ENCODE data around the gene DPH6. TPM values are rescaled to one million over a fixed set of nuclear protein-coding genes. Genes with fewer than 3 reads are reported as not detected.

The DPH6 gene
- total RNA-seq, 1 experiment from 2014 or later: 31.7 TPM

DNA sequence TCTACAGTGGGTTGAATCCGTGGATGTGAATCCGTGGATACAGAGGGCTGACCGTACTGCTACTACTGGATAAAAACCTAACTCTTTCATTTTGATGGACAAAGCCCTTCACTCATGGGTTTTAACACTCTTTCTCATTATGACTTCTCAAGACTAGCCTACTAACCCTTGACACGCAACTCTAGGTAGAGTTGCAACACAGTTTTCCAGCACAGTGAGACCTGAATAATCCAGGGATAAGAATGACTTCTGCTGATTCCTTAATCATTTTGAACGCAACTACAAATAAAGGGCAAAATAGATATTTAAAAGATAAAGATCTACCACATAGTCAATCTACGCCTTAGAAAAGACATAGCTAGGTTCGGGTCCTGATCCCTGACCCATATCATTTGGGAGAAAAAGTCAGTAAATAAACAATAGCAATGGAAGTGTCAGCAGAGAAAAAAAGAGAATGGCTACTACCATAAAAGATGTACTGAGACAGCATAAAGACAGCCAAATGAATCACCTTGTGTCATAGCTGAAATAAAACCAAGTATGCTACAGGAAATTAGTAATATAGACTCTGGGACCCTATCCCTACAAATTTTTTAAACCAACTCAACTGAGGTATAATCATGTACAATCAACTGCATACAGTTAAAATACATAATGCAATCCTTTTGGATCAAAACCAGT lies 87.6 kb downstream of the DPH6 start:
- POLR2A ChIA-PET: no interaction called here
- no peak for DNase-seq (ENCODE audit: low spot score)
- TF ChIP-seq, protein P1, sequence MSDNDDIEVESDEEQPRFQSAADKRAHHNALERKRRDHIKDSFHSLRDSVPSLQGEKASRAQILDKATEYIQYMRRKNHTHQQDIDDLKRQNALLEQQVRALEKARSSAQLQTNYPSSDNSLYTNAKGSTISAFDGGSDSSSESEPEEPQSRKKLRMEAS (CRISPR knock-in tag; IDR thresholded peaks at IDR 0.05): no peak
- TF ChIP-seq, protein P2, sequence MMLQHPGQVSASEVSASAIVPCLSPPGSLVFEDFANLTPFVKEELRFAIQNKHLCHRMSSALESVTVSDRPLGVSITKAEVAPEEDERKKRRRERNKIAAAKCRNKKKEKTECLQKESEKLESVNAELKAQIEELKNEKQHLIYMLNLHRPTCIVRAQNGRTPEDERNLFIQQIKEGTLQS (CRISPR knock-in tag; conservative IDR thresholded peaks at IDR 0.05): no peak
- TF ChIP-seq IRF2 (CRISPR knock-in tag; IDR thresholded peaks at IDR 0.05; ENCODE audit: borderline replicate concordance, low read depth): no peak
- TF ChIP-seq ETV6 (CRISPR knock-in tag; IDR thresholded peaks at IDR 0.05): no peak
- TF ChIP-seq, protein P3, sequence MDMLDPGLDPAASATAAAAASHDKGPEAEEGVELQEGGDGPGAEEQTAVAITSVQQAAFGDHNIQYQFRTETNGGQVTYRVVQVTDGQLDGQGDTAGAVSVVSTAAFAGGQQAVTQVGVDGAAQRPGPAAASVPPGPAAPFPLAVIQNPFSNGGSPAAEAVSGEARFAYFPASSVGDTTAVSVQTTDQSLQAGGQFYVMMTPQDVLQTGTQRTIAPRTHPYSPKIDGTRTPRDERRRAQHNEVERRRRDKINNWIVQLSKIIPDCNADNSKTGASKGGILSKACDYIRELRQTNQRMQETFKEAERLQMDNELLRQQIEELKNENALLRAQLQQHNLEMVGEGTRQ (CRISPR knock-in tag; IDR thresholded peaks at IDR 0.05): no peak
- no peak for TF ChIP-seq ATF1 (CRISPR knock-in tag; IDR thresholded peaks at IDR 0.05)
- H3K27me3 Mint-ChIP-seq (ENCODE audit: low read depth): no peaks in the 10 kb centered on the region
- no peak for ATAC-seq
- no peaks in the 10 kb centered on the region for H3K36me3 Mint-ChIP-seq
- CTCF ChIA-PET: interaction anchor here (3.6 kb wide), 1 partner anchor 14 kb away, joined by 13 read pairs; no protein-coding TSS in a partner anchor
- H3K4me3 Mint-ChIP-seq: no peak overlapping the region
- H3K27ac Mint-ChIP-seq: no peak overlapping the region; the same call in 1 of the 2 replicates
- H3K9me3 Mint-ChIP-seq: no peaks in the 10 kb centered on the region
- H3K4me1 Mint-ChIP-seq: no peaks in the 10 kb centered on the region

DNA sequence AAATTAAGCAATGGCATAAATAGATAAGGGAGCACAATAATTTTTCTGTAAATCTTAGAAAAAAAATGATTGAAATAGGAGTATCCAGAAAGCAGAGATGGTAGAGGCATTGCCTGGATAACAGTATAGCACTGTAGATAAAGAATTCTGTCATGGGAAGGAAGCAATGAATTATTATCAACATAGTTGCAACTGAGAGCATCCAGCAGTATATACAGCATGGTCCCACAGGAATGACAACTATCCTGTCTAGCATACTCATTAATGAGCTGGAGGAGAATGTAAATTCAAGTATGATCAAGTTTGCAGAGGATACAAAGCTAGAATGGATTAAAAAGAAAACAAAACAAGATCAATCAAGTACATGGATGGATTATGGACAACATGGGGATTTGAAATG lies 90.8 kb downstream of the DPH6 start:
- Mint-ChIP-seq H3K4me3 (no peak overlapping the region), H3K27me3 (ENCODE audit: low read depth) (no peaks in the 10 kb centered on the region), H3K9me3 (no peaks in the 10 kb centered on the region), H3K27ac (no peak overlapping the region), H3K36me3 (no peaks in the 10 kb centered on the region), H3K4me1 (no peaks in the 10 kb centered on the region; the same call in 1 of the 2 replicates)
- ChIA-PET CTCF (no interaction called here), POLR2A (no interaction called here)
- DNase-seq (ENCODE audit: low spot score) (no peak), ATAC-seq (no peak)
- TF ChIP-seq MYBL2 (CRISPR knock-in tag; IDR thresholded peaks at IDR 0.05): no peak
- TF ChIP-seq, protein P4, sequence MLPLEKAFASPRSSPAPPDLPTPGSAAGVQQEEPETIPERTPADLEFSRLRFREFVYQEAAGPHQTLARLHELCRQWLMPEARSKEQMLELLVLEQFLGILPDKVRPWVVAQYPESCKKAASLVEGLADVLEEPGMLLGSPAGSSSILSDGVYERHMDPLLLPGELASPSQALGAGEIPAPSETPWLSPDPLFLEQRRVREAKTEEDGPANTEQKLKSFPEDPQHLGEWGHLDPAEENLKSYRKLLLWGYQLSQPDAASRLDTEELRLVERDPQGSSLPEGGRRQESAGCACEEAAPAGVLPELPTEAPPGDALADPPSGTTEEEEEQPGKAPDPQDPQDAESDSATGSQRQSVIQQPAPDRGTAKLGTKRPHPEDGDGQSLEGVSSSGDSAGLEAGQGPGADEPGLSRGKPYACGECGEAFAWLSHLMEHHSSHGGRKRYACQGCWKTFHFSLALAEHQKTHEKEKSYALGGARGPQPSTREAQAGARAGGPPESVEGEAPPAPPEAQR (CRISPR knock-in tag; IDR thresholded peaks at IDR 0.05): no peak
- TF ChIP-seq, protein P1 (CRISPR knock-in tag; IDR thresholded peaks at IDR 0.05): no peak
- no peak for TF ChIP-seq FOXP1 (CRISPR knock-in tag; IDR thresholded peaks at IDR 0.05; ENCODE audit: borderline replicate concordance)
- TF ChIP-seq SMAD3 (CRISPR knock-in tag; IDR thresholded peaks at IDR 0.05; ENCODE audit: borderline replicate concordance): no peak
- no peak for TF ChIP-seq HMGA2 (CRISPR knock-in tag; IDR thresholded peaks at IDR 0.05)
- TF ChIP-seq ZNF416 (CRISPR knock-in tag; IDR thresholded peaks at IDR 0.05): no peak
- no peak for TF ChIP-seq TEAD1 (CRISPR knock-in tag; IDR thresholded peaks at IDR 0.05)
- TF ChIP-seq, protein P5, sequence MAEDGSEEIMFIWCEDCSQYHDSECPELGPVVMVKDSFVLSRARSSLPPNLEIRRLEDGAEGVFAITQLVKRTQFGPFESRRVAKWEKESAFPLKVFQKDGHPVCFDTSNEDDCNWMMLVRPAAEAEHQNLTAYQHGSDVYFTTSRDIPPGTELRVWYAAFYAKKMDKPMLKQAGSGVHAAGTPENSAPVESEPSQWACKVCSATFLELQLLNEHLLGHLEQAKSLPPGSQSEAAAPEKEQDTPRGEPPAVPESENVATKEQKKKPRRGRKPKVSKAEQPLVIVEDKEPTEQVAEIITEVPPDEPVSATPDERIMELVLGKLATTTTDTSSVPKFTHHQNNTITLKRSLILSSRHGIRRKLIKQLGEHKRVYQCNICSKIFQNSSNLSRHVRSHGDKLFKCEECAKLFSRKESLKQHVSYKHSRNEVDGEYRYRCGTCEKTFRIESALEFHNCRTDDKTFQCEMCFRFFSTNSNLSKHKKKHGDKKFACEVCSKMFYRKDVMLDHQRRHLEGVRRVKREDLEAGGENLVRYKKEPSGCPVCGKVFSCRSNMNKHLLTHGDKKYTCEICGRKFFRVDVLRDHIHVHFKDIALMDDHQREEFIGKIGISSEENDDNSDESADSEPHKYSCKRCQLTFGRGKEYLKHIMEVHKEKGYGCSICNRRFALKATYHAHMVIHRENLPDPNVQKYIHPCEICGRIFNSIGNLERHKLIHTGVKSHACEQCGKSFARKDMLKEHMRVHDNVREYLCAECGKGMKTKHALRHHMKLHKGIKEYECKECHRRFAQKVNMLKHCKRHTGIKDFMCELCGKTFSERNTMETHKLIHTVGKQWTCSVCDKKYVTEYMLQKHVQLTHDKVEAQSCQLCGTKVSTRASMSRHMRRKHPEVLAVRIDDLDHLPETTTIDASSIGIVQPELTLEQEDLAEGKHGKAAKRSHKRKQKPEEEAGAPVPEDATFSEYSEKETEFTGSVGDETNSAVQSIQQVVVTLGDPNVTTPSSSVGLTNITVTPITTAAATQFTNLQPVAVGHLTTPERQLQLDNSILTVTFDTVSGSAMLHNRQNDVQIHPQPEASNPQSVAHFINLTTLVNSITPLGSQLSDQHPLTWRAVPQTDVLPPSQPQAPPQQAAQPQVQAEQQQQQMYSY (CRISPR knock-in tag; IDR thresholded peaks at IDR 0.05): no peak
- TF ChIP-seq GABPB1 (CRISPR knock-in tag; IDR thresholded peaks at IDR 0.05): no peak
- no peak for TF ChIP-seq GTF2I (CRISPR knock-in tag; conservative IDR thresholded peaks at IDR 0.05)
- TF ChIP-seq, protein P6, sequence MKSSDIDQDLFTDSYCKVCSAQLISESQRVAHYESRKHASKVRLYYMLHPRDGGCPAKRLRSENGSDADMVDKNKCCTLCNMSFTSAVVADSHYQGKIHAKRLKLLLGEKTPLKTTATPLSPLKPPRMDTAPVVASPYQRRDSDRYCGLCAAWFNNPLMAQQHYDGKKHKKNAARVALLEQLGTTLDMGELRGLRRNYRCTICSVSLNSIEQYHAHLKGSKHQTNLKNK (CRISPR knock-in tag; IDR thresholded peaks at IDR 0.05): no peak
- no peak for TF ChIP-seq ZNF138 (CRISPR knock-in tag; conservative IDR thresholded peaks at IDR 0.05)
